Measurements from ENCODE around the gene CACUL1.

DNA sequence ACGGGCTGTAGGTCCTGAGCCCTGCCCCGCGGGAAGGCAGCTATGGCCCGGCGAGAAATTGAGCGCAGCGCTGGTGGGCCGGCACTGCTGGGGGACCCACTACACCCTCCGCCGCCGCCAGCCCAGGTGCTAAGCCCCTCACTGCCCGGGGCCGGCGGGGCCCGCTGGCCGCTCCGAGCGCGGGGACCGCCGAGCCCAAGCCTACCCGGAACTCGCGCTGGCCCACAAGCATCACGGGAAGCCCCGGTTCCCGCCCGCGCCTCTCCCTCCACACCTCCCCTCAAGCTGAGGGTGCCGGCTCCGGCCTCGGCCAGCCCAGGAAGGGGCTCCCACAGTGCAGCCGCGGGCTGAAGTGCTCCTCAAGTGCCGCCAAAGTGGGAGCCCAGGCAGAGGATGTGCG is 5.5 kb upstream of the CACUL1 start:
- TF ChIP-seq, protein P1, sequence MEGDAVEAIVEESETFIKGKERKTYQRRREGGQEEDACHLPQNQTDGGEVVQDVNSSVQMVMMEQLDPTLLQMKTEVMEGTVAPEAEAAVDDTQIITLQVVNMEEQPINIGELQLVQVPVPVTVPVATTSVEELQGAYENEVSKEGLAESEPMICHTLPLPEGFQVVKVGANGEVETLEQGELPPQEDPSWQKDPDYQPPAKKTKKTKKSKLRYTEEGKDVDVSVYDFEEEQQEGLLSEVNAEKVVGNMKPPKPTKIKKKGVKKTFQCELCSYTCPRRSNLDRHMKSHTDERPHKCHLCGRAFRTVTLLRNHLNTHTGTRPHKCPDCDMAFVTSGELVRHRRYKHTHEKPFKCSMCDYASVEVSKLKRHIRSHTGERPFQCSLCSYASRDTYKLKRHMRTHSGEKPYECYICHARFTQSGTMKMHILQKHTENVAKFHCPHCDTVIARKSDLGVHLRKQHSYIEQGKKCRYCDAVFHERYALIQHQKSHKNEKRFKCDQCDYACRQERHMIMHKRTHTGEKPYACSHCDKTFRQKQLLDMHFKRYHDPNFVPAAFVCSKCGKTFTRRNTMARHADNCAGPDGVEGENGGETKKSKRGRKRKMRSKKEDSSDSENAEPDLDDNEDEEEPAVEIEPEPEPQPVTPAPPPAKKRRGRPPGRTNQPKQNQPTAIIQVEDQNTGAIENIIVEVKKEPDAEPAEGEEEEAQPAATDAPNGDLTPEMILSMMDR (conservative IDR thresholded peaks at IDR 0.05): no peak
- TF ChIP-seq EZH2 (IDR thresholded peaks at IDR 0.05; ENCODE audit: low read depth): no peak

Data from PC-9 (cell line).